ENCODE results near the gene CTNNBIP1.

Gene CTNNBIP1

DNA sequence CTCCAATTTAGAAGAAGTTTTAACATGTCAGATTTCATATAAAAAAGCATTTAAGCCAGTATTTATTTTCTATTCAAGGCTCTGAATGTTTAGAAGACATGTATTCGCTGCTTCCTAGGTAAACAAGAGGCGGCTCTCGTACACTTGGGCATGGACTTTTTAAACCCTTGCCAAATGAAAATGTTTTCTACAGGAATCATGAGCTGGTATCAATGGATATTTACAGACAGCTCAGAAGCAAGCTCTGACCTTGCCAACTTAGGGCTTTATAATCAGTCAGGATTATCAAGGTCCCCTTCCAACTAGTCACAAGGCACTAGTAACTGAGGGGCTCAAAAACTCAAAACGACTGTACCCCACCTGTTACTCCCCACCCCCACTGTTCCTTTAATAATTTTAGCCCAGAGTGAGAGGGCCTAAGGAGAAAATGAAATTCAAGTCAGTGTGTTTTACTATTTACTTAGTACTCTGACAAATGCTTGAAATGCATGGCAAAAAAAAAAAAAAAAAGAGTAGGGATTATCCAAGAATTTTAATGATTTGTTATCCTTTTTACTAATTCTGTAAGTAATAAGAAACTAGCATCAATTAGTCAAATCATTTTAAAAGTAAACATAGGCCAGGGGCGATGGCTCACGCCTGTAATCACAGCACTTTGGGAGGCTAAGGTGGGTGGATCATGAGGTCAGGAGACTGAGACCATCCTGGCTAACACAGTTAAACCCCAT is 98.7 kb downstream of the CTNNBIP1 start:
- peaks cover 98% of the 10 kb centered on the region for H3K79me2 ChIP-seq (ENCODE audit: insufficient read depth, low read length)
- H3K36me3 ChIP-seq (ENCODE audit: insufficient read depth, low read length), result peaks cover 15% of the 10 kb centered on the region
- no peak overlapping the region for H3K9ac ChIP-seq (ENCODE audit: low read depth, low read length)
- no peak overlapping the region for H2AFZ ChIP-seq (ENCODE audit: low read depth, low read length)
- no peak for TF ChIP-seq EZH2 (IDR thresholded peaks at IDR 0.05; ENCODE audit: borderline replicate concordance, low read depth, low read length, severe bottlenecking)
- TF ChIP-seq, protein P1, sequence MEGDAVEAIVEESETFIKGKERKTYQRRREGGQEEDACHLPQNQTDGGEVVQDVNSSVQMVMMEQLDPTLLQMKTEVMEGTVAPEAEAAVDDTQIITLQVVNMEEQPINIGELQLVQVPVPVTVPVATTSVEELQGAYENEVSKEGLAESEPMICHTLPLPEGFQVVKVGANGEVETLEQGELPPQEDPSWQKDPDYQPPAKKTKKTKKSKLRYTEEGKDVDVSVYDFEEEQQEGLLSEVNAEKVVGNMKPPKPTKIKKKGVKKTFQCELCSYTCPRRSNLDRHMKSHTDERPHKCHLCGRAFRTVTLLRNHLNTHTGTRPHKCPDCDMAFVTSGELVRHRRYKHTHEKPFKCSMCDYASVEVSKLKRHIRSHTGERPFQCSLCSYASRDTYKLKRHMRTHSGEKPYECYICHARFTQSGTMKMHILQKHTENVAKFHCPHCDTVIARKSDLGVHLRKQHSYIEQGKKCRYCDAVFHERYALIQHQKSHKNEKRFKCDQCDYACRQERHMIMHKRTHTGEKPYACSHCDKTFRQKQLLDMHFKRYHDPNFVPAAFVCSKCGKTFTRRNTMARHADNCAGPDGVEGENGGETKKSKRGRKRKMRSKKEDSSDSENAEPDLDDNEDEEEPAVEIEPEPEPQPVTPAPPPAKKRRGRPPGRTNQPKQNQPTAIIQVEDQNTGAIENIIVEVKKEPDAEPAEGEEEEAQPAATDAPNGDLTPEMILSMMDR (IDR thresholded peaks at IDR 0.05; ENCODE audit: borderline replicate concordance, extremely low read depth, low read length, poor library complexity, severe bottlenecking), result no peak
- no peaks in the 10 kb centered on the region for H3K9me3 ChIP-seq (ENCODE audit: insufficient read depth, low read length, severe bottlenecking)
- H3K4me3 ChIP-seq (ENCODE audit: low read depth in 1 of 2, low read length in 2 of 2), result no peak overlapping the region
- no peak overlapping the region for H3K27ac ChIP-seq (ENCODE audit: low read length)
- ATAC-seq (ENCODE audit: insufficient read depth, low read depth) (no peak), DNase-seq (no peak)
- no peak overlapping the region for H3K4me2 ChIP-seq (ENCODE audit: insufficient read depth, low read length)
- H4K20me1 ChIP-seq (ENCODE audit: insufficient read depth, low read length), result peaks cover 70% of the 10 kb centered on the region
- H3K27me3 ChIP-seq (ENCODE audit: insufficient read depth, low read length, poor library complexity), result no peaks in the 10 kb centered on the region
- H3K4me1 ChIP-seq (ENCODE audit: insufficient read depth, low read length), result peaks cover 7% of the 10 kb centered on the region; the same call in 1 of the 2 replicates

DNA sequence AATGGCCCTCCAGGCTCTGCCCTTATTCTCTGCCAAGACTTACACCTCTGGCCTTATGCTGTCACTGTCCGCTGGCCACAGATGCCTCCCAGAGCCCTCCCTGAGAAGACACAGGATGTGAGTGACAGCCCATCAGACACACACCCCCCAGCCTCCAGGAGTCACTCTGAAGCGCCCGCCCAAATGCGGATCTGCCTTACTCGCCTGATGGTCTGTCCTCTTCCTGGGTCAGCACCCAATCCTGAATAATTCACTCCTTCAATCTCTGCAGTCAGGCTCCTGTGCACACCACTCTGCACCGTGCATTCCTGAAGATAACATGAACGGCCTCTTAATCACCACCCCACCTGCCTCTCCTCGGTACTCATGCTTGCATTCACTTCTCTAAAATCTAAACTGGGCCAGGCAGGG is 101.0 kb downstream of the CTNNBIP1 start:
- no peak overlapping the region for H2AFZ ChIP-seq (ENCODE audit: low read depth, low read length)
- DNase-seq (no peak), ATAC-seq (ENCODE audit: insufficient read depth, low read depth) (no peak)
- peaks cover 98% of the 10 kb centered on the region for H3K79me2 ChIP-seq (ENCODE audit: insufficient read depth, low read length)
- no peak overlapping the region for H3K4me2 ChIP-seq (ENCODE audit: insufficient read depth, low read length)
- no peaks in the 10 kb centered on the region for H3K27me3 ChIP-seq (ENCODE audit: insufficient read depth, low read length, poor library complexity)
- no peak overlapping the region for H3K4me3 ChIP-seq (ENCODE audit: low read depth in 1 of 2, low read length in 2 of 2)
- H3K9me3 ChIP-seq (ENCODE audit: insufficient read depth, low read length, severe bottlenecking), result no peaks in the 10 kb centered on the region
- H4K20me1 ChIP-seq (ENCODE audit: insufficient read depth, low read length), result peaks cover 71% of the 10 kb centered on the region
- peaks cover 12% of the 10 kb centered on the region; the same call in 1 of the 2 replicates for H3K4me1 ChIP-seq (ENCODE audit: insufficient read depth, low read length)
- H3K36me3 ChIP-seq (ENCODE audit: insufficient read depth, low read length), result peaks cover 15% of the 10 kb centered on the region
- TF ChIP-seq, protein P1 (IDR thresholded peaks at IDR 0.05; ENCODE audit: borderline replicate concordance, extremely low read depth, low read length, poor library complexity, severe bottlenecking), result no peak
- TF ChIP-seq EZH2 (IDR thresholded peaks at IDR 0.05; ENCODE audit: borderline replicate concordance, low read depth, low read length, severe bottlenecking), result no peak
- peak overlapping the region; percentile 11; the same call in 1 of the 2 replicates for H3K27ac ChIP-seq (ENCODE audit: low read length)
- no peak overlapping the region for H3K9ac ChIP-seq (ENCODE audit: low read depth, low read length)

DNA sequence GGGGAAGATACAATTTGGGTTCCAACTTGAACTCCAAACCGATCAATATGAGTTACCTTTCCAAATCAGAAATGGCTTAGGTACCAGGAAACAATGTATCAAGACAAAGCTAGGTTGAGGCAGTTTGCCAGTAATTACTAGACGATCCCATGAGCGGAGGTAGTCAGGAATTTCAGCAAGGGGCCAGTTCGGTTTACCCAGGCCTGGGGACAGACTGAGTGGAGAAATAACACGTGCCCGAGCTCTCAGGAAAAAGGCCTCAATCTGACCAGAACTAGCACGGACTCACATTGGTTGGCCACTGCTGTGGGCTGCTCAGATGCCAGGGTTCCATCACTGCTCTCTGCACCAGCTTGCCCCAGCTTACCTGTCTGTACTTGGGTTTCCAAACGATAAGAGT is 101.6 kb downstream of the CTNNBIP1 start:
- TF ChIP-seq EZH2 (IDR thresholded peaks at IDR 0.05; ENCODE audit: borderline replicate concordance, low read depth, low read length, severe bottlenecking), result no peak
- TF ChIP-seq, protein P1 (IDR thresholded peaks at IDR 0.05; ENCODE audit: borderline replicate concordance, extremely low read depth, low read length, poor library complexity, severe bottlenecking), result no peak
- H3K79me2 ChIP-seq (ENCODE audit: insufficient read depth, low read length), result peaks cover 96% of the 10 kb centered on the region
- H3K4me2 ChIP-seq (ENCODE audit: insufficient read depth, low read length), result no peak overlapping the region
- peaks cover 12% of the 10 kb centered on the region; the same call in 1 of the 2 replicates for H3K4me1 ChIP-seq (ENCODE audit: insufficient read depth, low read length)
- no peaks in the 10 kb centered on the region for H3K27me3 ChIP-seq (ENCODE audit: insufficient read depth, low read length, poor library complexity)
- peaks cover 15% of the 10 kb centered on the region for H3K36me3 ChIP-seq (ENCODE audit: insufficient read depth, low read length)
- no peak overlapping the region for H3K4me3 ChIP-seq (ENCODE audit: low read depth in 1 of 2, low read length in 2 of 2)
- no peak overlapping the region for H3K9ac ChIP-seq (ENCODE audit: low read depth, low read length)
- ATAC-seq (ENCODE audit: insufficient read depth, low read depth), result no peak
- H2AFZ ChIP-seq (ENCODE audit: low read depth, low read length), result no peak overlapping the region
- H3K9me3 ChIP-seq (ENCODE audit: insufficient read depth, low read length, severe bottlenecking), result no peaks in the 10 kb centered on the region
- DNase-seq, result no peak
- H3K27ac ChIP-seq (ENCODE audit: low read length), result peak overlapping the region; percentile 11
- H4K20me1 ChIP-seq (ENCODE audit: insufficient read depth, low read length), result peaks cover 71% of the 10 kb centered on the region
